ENCODE results near the gene SLC2A4RG.

DNA sequence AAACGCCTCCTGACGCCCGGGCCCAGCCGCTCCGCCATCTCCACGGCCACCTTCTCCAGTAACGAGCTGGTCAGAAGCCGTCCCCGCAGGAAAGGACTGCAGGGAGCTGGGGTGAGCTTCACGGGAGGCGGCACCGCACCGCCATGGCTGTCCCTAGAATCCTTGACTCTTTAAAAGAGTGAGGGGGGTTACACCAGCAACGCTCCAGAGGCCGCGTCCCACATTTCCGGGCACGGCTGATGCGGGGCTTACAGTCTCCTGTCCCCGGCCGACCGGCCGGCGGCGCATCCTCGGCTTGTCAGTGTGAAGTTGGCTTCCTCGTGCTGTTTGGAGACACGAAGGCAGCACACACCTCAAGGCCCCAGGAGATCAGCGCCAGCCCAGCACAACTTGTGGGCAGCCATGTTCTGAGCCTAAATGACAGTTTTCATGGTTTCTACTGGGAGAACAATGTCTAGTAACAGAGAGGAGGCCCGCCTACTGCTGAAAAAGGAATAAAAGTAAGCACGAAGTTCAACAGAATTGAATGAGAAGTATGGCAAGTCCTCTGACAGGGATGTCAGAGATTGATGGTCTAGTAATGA lies 30.4 kb downstream of the SLC2A4RG start:
- TF ChIP-seq CREM (IDR thresholded peaks at IDR 0.05) (no peak), CREM (CRISPR knock-in tag; IDR thresholded peaks at IDR 0.05) (no peak), EP300 (IDR thresholded peaks at IDR 0.05; ENCODE audit: low read depth in 2 of 2, low read length in 2 of 2) (no peak), EP300 (CRISPR knock-in tag; IDR thresholded peaks at IDR 0.05; ENCODE audit: borderline replicate concordance) (no peak), KAT2B (IDR thresholded peaks at IDR 0.05; ENCODE audit: borderline replicate concordance, low read depth, low read length) (no peak)

Data from HepG2 (cell line).